HG03060 (cell line): ENCODE measurements around the gene JAG2.

Experiments
- ATAC-seq: cut with Tn5 transposase; IDR thresholded peaks from one replicate; pipeline ENCODE4 v1.9.1; 2021; ENCODE audit warnings: low read depth, moderate number of reproducible peaks; ENCODE audit not compliant: unreplicated experiment

Gene JAG2

GRCh38 chr14:105185001-105185400, 16.4 kb upstream of the JAG2 start:
- no peak for ATAC-seq

GRCh38 chr14:105184461-105184860, 15.9 kb upstream of the JAG2 start:
- no peak for ATAC-seq

- no peak for ATAC-seq
Observed at GRCh38 chr14:105182296-105183020, 13.9 kb upstream of the JAG2 start.

GRCh38 chr14:105181549-105182295, 13.1 kb upstream of the JAG2 start:
- no peak for ATAC-seq

DNA sequence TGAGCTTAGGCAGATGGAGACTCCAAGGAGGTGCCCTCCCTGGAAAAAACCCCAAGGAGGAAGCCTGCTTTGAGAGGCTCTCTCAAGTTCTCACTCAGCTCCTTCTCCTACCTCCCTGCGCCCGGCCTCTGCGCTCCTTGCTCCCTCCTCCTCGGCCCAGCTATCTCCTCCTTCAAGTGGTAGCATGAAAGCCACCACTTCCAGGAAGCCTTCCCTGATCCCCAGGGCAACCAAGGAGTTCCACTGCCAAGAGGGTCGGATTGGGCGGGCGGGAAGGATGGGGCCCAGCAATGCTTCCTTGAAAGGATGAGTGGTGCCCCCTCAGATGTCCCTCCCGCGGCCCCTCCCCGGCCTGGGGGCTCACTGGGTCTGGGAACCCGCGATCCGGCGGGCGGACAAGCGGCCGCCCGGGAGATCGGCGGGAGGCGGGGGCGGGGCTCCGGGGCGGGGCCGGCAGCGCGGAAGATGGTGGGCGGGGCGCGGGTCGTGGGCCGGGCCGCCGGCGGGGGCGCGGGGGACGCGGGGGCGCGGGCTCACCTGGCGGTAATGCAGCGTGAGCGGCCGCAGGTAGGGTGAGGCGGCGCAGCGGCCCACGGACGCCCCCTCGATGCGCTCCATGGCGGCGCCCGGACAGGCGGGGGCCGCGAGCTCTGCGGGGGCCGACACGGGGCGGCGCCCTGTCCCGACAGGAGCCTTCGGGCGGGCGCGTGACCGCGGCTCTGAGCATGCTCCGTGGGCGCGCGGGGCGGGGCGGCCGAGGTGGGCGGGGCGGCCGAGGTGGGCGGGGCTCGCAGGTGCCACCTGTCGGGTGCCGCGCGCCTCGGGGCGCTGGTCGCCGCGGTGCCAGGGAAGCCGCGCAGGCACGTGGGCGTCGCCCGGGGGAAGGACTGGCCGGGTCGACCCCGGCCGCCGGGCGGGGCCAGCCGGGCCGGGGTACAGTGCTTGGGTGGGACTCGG, 12.3 kb upstream of the JAG2 start, which contains the start of gene NUDT14:
Gene NUDT14, minus strand, starts transcription at position 721 of the 957 bp plus-strand sequence. Its CDS starts 103 bp downstream, at position 618.
- no peak for ATAC-seq

DNA sequence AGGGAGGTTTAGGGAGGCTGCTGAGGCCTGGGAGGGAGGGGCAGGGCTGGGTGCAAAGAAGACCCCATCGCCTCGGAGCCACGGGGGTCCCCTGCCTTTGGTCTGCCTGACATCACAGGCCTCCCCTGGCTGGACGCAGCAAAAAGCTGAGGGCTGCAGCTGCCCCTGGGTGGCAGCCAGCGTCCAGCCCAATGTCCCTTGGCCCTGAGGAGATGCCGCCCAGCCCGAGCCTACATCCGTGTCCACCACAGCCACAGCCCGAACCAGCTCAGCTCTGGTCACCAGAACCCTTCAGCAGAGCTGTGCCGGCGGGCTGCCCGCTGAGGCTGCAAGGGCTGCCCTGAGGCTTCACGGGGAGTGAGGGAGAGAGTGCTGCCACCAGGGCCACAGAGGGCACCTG, 10.6 kb upstream of the JAG2 start:
- ATAC-seq, result no peak

DNA sequence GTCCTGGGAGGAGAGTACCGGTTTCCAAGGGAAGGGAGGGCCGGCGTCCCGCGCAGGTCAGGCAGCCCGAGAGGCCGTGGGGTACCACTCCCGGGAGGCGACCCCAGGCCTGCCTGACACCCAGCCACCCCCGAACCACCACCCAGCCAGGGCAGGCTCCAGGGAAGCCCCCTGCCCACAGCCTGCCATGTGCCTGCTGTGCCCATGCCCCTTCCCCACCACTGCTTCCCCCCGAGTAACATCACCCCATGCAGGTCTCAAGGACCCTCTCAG, 10.2 kb upstream of the JAG2 start:
- no peak for ATAC-seq

- ATAC-seq, result no peak
Observed at GRCh38 chr14:105178069-105178867, 9.7 kb upstream of the JAG2 start.

GRCh38 chr14:105177082-105177481, 8.5 kb upstream of the JAG2 start:
- no peak for ATAC-seq

GRCh38 chr14:105176513-105176912, 7.9 kb upstream of the JAG2 start:
- ATAC-seq, result no peak

DNA sequence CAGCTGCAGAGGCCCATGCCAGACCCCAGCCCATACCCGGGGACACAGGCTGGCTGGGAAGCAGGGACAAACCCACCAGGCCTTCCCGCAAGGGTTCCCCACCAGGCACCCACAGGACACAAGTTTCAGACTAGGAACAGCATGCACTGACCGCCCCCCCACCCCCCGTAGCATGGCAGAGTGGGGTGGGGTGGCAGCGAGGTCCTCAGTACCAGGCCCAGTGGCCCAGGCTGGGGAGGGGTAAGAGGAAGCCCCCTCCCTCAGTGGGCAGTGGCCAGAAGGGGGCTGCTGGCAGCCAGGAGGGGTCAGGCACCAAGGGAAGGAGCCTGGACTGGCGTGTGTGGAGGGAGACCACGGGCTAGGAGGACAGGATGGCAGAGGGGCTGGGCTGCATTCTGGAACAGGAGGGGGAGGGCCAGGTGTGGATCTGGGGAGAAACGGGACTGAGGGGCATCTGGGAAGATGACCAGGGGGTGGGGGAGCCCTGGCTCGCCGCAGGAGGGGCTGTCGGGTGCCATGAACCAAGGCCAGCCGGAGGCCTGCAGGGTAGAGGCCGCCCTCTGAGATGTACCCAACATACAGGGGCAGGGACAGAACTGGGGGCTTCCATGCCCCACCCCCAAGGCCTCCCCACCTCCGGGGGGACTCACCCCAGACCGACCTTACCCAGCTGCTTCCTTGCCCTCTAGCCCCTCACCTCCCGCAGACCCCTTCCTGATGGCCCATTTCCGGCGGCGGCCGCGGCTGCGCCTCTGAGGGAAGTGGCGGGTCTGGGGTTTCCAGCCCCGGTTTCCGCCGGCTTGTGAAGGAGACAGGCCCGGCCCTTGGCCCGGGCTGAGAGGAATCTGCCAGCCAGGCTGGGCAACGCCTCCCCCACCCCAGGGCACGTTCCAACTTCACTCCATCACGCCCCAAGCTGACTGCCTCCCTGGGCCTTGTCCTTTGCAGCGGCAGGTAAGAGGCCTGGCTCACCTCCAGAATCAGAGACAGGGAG, 5.6 kb upstream of the JAG2 start:
- no peak for ATAC-seq

GRCh38 chr14:105173145-105173544, 4.6 kb upstream of the JAG2 start:
- no peak for ATAC-seq

GRCh38 chr14:105172476-105172875, 3.9 kb upstream of the JAG2 start:
- ATAC-seq, result no peak

DNA sequence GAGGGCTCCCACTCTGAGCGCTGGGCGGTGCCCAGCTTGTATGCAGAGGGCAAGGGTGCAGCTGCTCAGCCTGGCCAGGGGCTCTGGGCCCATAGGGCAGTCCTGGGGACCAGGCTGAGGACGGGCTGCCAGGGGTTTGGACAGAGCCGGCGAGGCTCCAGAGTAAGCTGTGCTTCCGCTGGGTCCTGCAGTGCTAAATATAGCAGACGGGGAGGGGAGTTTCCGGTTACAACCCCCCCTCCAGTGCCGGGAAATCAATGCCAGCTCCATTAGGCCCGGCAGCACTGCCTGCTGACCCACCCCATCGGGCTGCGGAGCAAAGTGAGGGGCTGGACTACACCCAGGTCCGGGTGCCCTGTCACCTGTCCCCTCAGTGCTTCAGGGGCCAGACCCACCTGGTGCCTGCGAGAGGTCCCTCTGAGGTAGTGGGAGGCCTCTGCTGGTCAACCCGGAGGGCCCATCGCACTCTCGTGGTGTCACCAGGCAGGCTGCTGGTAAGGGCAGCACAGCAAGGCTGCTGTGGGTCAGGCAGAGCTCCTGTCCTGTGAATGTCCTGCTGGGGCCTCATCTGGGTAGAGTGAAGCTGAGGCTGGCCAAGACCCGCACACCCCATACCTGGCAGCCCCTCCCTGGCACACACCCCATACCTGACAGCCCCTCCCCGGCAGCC, 2.6 kb upstream of the JAG2 start:
- ATAC-seq, result no peak

GRCh38 chr14:105169776-105170655, 1.4 kb upstream of the JAG2 start:
- no peak for ATAC-seq

GRCh38 chr14:105168979-105169507, 467 bp upstream of the JAG2 start:
- no peak for ATAC-seq

DNA sequence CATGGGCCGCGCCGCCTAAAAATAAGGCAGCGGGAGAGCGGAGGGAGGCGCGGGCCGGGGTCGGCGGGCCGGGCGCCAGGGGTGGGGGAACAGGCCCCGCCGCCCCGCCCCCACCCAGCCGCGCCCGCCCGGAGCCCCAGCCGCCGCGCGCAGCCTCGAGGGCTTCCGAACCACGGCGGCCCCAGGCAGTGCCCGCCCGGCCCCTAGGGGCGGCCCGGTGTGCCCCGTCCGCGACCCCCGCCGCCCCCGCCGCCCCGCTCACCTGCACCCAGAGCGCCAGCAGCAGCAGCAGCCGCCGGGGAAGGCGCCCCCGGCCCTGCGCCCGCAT, 519 bp downstream of the JAG2 start:
- ATAC-seq, result no peak
